OCI-LY7 (cell line): ENCODE results near the gene TSR3. TPM values are rescaled to one million over a fixed set of nuclear protein-coding genes. Genes with fewer than 3 reads are reported as not detected.

ENCODE experiments used
- BruUV-seq: library from RNA; stranded (reverse); fragments of 400-500 nt; replicated peaks from 2 replicates; lab custom pipeline; 2021; lab: Mats Ljungman, UMichigan
- CTCF ChIA-PET: fragments of 300-600 bp; sonication (Branson Sonifier 250); formaldehyde crosslinking; loops from one replicate; lab custom pipeline; 2022; ENCODE audit warnings: antibody characterized with exemption; ENCODE audit not compliant: unreplicated experiment; lab: Charles Lee
- POLR2A ChIA-PET: fragments of 300-600 bp; sonication (Branson Sonifier 250); formaldehyde crosslinking; loops from one replicate; lab custom pipeline; 2022; ENCODE audit warnings: antibody characterized with exemption; lab: Charles Lee
- DNase-seq: peaks from one replicate; pipeline ENCODE4 v3.0.0-alpha.2; 2015; ENCODE audit warnings: low spot score
- H2AFZ ChIP-seq: fragments of 200-600 bp; sonication (generic), shearing (Covaris generic); 2 replicates; pipeline ENCODE4 v1.6.1; 2014; ENCODE audit warnings: mild to moderate bottlenecking, antibody characterized with exemption, low read length, moderate library complexity
- H3K27ac ChIP-seq: fragments of 200-600 bp; sonication (generic); 2 replicates; pipeline ENCODE4 v1.5.1; 2014; ENCODE audit warnings: mixed run types, low read depth, mild to moderate bottlenecking, moderate library complexity, low read length, inconsistent platforms; ENCODE audit not compliant: poor library complexity, severe bottlenecking
- H3K36me3 ChIP-seq: fragments of 200-600 bp; sonication (generic); 2 replicates; pipeline ENCODE4 v1.6.1; 2014; ENCODE audit warnings: mild to moderate bottlenecking, antibody characterized with exemption, low read length, moderate library complexity, mixed read lengths; ENCODE audit not compliant: insufficient read depth
- H3K4me1 ChIP-seq: fragments of 200-600 bp; sonication (generic); 2 replicates; pipeline ENCODE4 v1.5.1; 2014; ENCODE audit warnings: mild to moderate bottlenecking, low read length; ENCODE audit not compliant: insufficient read depth, poor library complexity, severe bottlenecking
- H3K4me2 ChIP-seq: fragments of 200-600 bp; sonication (generic); 2 replicates; pipeline ENCODE4 v1.6.1; 2014; ENCODE audit warnings: mild to moderate bottlenecking, low read length
- H3K4me3 ChIP-seq: fragments of 200-600 bp; sonication (generic); 2 replicates; pipeline ENCODE4 v1.5.1; 2014; ENCODE audit warnings: mild to moderate bottlenecking, low read depth, low read length; ENCODE audit not compliant: poor library complexity, severe bottlenecking
- H3K79me2 ChIP-seq: fragments of 200-600 bp; sonication (generic); 2 replicates; pipeline ENCODE4 v1.6.1; 2016; ENCODE audit warnings: low read depth, mild to moderate bottlenecking, low read length, moderate library complexity, mixed read lengths; ENCODE audit not compliant: insufficient read depth
- H3K9me2 ChIP-seq: fragments of 200-600 bp; sonication (generic); 2 replicates; pipeline ENCODE4 v1.6.1; 2016; ENCODE audit warnings: mild to moderate bottlenecking, low read length, mixed read lengths; ENCODE audit not compliant: insufficient read depth
- H3K9me3 ChIP-seq: fragments of 200-600 bp; sonication (generic); 2 replicates; pipeline ENCODE4 v1.6.1; 2014; ENCODE audit warnings: mild to moderate bottlenecking, mixed run types, low read length, mixed read lengths
- H4K20me1 ChIP-seq: fragments of 200-600 bp; sonication (generic); 2 replicates; pipeline ENCODE4 v1.6.1; 2014; ENCODE audit warnings: mild to moderate bottlenecking, antibody characterized with exemption, low read length, moderate library complexity, mixed read lengths; ENCODE audit not compliant: insufficient read depth
- EZH2phosphoT487 ChIP-seq: fragments of 200-600 bp; sonication (generic); IDR thresholded peaks from 2 replicates; pipeline ENCODE4 v1.6.1; 2018; ENCODE audit warnings: low read depth, borderline replicate concordance, mild to moderate bottlenecking, mixed run types, antibody characterized with exemption, low read length, moderate library complexity, mixed read lengths
- intact Hi-C: fragments of 100-400 bp; cut with micrococcal nuclease; formaldehyde crosslinking; loops from one replicate; pipeline ENCODE4 v1.10.0; 2022; ENCODE audit not compliant: unreplicated experiment
- total RNA-seq, 2 experiments: library from RNA; depleted of rRNA in 1 of 2; stranded (reverse); fragments of >200 nt in 1 of 2; shearing (Covaris generic) in 1 of 2; gene quantifications; 2 replicates each; pipeline ENCODE4 v1.2.3, GENCODE V29; 2014 to 2022
- TF ChIP-seq, protein P1 (sequence below): fragments of 200-600 bp; sonication (generic); conservative IDR thresholded peaks from 2 replicates; pipeline ENCODE4 v1.5.1; 2014; ENCODE audit warnings: mild to moderate bottlenecking, antibody characterized with exemption, low read length, moderate library complexity, mixed read lengths

Gene TSR3
- total RNA-seq, 2 experiments from 2014 or later: 47.2 to 75.8 TPM

- no peaks in the 10 kb centered on the region for H4K20me1 ChIP-seq
- H3K4me3 ChIP-seq: no peak overlapping the region
- TF ChIP-seq, protein P1, sequence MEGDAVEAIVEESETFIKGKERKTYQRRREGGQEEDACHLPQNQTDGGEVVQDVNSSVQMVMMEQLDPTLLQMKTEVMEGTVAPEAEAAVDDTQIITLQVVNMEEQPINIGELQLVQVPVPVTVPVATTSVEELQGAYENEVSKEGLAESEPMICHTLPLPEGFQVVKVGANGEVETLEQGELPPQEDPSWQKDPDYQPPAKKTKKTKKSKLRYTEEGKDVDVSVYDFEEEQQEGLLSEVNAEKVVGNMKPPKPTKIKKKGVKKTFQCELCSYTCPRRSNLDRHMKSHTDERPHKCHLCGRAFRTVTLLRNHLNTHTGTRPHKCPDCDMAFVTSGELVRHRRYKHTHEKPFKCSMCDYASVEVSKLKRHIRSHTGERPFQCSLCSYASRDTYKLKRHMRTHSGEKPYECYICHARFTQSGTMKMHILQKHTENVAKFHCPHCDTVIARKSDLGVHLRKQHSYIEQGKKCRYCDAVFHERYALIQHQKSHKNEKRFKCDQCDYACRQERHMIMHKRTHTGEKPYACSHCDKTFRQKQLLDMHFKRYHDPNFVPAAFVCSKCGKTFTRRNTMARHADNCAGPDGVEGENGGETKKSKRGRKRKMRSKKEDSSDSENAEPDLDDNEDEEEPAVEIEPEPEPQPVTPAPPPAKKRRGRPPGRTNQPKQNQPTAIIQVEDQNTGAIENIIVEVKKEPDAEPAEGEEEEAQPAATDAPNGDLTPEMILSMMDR: no peak
- no peak for TF ChIP-seq EZH2phosphoT487
- H3K9me3 ChIP-seq: no peaks in the 10 kb centered on the region
- DNase-seq: no peak
- no TSS peak for BruUV-seq
- H3K9me2 ChIP-seq: no peaks in the 10 kb centered on the region
- no peak overlapping the region for H3K4me2 ChIP-seq
- POLR2A ChIA-PET: no interaction called here
- CTCF ChIA-PET: no interaction called here
- peaks cover 15% of the 10 kb centered on the region for H3K79me2 ChIP-seq
- intact Hi-C loops: no loop called here
- H3K4me1 ChIP-seq: peaks cover 12% of the 10 kb centered on the region
- H3K36me3 ChIP-seq: peaks cover 8% of the 10 kb centered on the region; the same call in 1 of the 2 replicates
- H2AFZ ChIP-seq: no peak overlapping the region
- H3K27ac ChIP-seq: no peak overlapping the region
Measured at GRCh38 chr16:1355591-1355990, 3.9 kb upstream of the TSR3 start.

DNA sequence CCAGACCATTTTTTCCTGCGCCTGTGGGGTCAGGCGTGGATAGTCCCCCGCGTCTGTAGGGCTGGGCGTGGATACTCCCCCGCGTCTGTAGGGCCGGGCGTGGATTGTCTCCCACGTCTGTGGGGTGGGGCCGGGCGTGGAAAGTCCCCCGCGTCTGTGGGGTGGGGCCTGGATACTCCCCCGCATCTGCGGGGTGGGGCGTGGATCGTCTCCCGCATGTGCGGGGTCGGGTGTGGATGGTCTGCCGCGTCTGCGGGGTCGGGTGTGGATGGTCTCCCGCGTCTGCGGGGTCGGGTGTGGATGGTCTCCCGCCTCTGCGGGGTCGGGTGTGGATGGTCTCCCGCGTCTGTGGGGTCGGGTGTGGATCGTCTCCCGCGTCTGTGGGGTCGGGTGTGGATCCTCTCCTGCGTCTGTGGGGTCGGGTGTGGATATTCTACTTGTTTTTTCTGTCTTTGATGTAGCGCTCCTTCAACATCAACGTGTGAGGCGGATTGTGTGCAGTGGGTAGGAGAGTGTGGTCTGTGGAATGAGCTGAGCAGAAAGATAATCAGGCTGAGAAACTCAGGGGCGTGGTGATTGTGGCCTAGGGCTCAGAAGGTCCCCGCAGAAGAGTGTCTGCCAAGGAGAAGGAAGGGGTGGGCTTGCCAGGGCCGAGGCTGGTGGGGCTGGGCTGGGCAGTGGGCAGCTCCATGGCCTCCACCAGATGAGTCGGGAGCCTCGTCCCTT, 3.3 kb upstream of the TSR3 start:
- intact Hi-C loops: no loop called here
- POLR2A ChIA-PET: no interaction called here
- Histone ChIP-seq H3K9me3 (no peaks in the 10 kb centered on the region), H3K27ac (no peak overlapping the region), H3K36me3 (peaks cover 4% of the 10 kb centered on the region; the same call in 1 of the 2 replicates), H4K20me1 (no peaks in the 10 kb centered on the region), H3K4me2 (no peak overlapping the region), H3K4me3 (no peak overlapping the region), H3K9me2 (no peaks in the 10 kb centered on the region), H3K79me2 (peaks cover 15% of the 10 kb centered on the region), H2AFZ (no peak overlapping the region), H3K4me1 (peaks cover 16% of the 10 kb centered on the region)
- no peak for TF ChIP-seq EZH2phosphoT487
- TF ChIP-seq, protein P1: no peak
- CTCF ChIA-PET: no interaction called here
- no TSS peak for BruUV-seq
- DNase-seq: no peak

DNA sequence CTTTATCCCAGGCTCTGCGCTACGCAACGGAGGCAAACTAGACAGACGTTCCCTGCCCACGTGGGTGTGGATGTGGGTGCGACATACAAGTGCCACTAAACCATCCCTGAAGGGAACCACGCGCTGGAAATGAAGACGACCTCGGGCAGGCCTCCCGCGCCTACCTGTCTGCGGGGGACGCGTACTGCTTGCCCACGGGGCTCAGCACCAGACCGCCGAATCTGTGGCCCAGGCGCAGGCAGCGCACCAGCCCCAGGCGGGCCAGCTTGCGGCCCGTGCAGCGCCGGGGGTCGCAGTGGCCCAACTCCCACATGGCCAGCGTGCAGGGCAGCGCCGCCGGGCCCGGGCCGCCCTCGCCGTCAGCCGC, 480 bp downstream of the TSR3 start:
- Histone ChIP-seq H3K36me3 (peaks cover 15% of the 10 kb centered on the region; the same call in 1 of the 2 replicates), H2AFZ (peak overlapping the region; percentile 26), H3K27ac (no peak overlapping the region), H3K9me2 (no peaks in the 10 kb centered on the region), H4K20me1 (no peaks in the 10 kb centered on the region), H3K9me3 (no peaks in the 10 kb centered on the region), H3K4me3 (peak overlapping the region; percentile 83), H3K79me2 (peaks cover 15% of the 10 kb centered on the region), H3K4me2 (peak overlapping the region; percentile 96), H3K4me1 (peaks cover 16% of the 10 kb centered on the region)
- TF ChIP-seq, protein P1: no peak
- no peak for TF ChIP-seq EZH2phosphoT487
- DNase-seq: no peak
- TSS peak; percentile 84 for BruUV-seq
- ChIA-PET POLR2A (no interaction called here), CTCF (no interaction called here)
- intact Hi-C loops: no loop called here
